HG03432 (cell line): ENCODE measurements around the gene DLG2.

Source experiments
- ATAC-seq: cut with Tn5 transposase; IDR thresholded peaks from one replicate; pipeline ENCODE4 v1.9.1; 2021; ENCODE audit warnings: mild to moderate bottlenecking, moderate library complexity; ENCODE audit not compliant: unreplicated experiment

DLG2 gene

DNA sequence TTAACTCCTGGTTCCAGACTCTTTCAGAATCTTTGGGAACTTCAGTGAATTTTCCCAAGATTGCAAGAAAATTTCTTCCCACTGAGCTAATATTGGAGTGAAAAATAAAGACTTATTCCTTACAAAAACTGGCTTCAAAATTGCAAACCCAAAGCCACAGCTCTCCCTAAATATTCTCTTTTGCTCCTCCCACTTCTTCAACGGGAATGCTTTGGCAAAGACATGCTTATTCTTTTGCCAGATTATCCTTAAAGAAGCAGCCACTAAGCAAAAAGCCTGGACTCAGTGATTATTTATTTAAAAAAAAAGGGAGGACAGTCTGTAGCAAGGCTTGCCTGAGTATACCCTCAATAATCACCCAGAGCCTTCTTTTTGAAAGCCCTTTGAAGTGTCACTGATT, 1438.6 kb downstream of the DLG2 start:
- ATAC-seq: no peak

DNA sequence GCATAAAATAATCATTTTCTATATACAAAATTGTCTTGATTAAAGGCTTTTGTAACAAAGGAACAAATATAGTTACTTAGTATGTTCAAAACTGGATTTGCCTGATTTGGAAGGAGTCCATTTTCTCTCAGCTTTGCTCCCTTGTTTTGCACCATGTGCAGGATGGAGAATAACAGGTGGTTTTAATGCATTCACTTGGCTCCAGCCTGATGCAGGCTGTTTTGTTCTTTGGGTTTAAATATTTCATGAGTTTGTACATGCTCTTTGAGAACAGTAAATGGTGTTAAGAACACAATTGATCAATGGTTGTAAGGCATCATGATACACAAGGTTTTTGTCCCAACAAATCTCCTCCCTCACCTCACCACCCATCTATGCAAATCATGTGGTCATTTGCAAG, 1454.1 kb downstream of the DLG2 start:
- ATAC-seq: no peak

DNA sequence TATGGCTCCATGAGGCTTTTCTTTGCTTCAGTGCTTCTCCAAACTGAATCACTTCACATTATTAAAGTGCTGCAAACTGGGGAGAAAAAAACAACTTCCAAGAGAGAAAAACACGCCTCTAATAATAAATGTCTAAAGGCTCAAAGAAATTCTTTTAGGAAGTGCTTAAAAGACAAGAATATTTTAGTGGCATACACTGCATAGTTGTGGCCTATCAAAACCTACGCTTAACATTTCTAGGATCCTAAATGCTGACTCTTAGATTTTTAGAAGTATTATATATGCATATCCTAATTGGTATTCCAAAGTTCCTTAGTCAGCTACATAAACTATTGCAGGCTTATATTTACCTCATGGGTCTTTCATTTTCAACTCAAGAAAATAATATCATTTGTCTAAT, 1462.0 kb downstream of the DLG2 start:
- no peak for ATAC-seq

DNA sequence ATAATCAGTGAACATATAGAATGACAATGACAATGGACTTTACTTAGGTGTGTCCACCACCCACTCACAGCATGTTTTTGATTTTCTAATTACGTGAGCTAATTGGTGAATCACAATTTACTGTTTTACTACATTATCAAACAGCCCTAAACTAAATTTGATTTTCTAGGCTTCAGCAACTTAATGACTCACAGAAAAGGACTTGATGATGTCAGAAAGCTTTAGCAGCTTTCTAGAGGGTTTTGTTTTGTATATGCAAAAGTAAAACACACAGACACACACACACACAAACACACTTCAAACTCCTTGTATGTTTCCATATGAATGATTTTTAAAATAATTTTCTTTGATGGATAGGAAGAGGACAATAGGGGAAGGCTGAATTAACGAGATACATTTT, 1462.4 kb downstream of the DLG2 start:
- no peak for ATAC-seq

DNA sequence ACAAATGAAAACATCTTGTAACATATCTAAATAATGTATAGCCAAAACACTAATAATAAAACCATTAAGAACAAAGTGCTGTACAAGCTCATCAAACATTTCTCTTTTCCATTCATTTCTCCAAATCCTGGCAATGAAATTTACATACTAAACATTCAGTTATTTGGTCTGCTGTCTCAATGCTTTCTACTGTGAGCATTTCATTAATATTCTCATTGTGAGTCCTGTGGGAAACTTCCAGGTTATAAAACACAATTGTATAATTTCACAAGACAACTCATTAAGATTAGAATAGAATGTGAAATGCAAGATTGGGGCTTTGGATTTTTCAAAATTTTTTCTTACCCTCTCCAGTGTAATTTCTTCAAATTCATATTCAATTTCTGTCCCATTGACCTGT, 1464.0 kb downstream of the DLG2 start:
- ATAC-seq: no peak

DNA sequence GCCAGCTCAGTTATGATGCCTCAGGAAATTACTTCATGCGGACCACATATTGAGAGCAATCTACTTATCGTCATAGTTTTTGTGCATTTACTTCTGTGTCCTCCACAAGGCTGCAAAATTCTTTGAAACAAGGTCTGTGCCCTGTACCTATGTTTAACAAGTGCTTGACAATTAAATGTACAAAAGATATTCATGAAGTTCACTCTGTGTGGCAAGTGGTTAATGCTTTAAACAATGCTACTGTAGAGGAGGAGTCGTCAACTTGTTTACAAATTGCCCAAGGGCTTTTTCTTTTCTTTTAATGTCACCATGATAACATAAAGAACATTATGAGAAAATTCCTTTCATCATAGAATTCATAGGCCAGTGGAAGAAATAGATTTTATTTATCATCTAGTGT, 1469.5 kb downstream of the DLG2 start:
- no peak for ATAC-seq

DNA sequence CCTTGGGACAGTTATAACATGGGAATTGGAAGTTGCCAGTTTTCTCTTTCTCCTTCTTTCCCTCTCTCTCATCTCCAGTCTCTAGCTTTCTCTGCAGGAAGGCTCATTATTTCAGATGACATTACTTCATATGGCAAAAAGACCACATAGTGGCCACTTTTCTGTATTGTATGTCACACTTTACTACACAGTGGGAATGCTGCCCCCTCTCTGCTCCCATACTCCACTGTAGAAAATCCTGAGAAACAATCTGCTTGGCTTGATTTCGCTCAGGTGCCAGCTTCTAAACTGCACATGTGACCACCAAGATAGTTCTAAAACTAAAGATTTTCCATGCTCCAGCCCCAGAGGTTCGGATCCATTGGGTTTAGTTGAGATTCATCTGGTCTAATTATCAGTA, 1480.3 kb downstream of the DLG2 start:
- no peak for ATAC-seq

DNA sequence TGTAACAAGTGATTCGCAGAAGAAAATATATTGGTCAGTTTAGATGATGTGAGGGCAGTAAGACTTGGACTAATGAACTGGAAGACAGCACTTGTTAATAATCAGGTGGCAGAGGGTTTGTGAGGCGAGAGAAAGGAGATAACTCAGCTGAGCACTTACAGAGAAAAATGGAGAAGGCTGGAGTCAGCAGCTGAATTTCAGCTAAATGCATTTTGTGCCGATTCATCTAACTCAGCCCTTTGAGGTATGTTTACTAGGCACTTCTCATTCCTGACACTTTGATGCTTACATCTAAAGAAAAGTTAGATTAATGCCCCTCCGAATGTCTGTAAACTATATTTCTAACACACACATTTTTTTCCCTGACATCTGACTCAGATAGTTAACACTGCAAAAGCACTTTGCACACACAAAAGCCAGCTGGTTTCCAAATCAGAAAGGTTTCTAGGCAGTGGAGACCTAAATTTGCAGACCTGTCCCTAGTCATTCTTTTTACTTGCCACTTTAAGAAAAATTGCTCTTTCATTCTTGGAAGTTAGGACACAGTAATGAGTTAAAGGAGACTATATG, 1481.4 kb downstream of the DLG2 start:
- ATAC-seq: no peak

DNA sequence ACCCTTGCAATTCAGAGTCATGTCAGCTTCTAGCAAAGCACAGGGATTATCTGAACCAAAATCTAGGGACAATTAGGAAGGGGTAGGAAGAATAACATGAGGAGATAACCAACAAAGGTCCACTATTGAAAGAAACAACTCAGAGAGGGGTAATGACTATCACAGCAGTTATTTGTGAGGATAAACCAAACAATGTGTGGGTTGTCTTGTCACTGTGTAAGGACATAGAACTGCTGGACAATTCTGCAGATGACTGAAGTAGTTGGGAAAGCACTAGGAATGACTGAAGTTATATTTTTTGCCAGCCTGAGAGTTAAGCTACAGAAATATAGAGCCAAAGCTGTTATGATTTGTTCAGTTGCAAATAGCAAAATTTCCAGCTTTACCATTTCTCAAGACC, 1482.6 kb downstream of the DLG2 start:
- ATAC-seq: no peak

DNA sequence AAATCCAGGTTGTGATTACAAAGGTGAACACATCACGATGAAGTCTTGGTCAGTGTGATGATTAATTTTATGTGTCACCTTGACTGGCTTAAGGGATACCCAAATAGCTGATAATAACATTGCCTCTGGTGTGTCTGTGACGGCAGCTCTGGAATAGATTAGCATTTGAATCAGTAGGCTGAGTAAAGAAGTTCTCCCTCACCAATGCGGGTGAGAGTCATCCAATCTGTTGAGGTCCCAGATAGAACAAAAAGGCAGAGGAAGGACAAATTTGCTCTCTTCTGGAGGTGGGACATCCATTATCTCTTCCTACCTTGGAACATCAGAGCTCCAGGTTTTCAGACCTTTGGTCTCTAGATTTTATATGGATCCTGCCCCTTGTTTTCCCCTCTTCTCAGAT, 1484.7 kb downstream of the DLG2 start:
- ATAC-seq: no peak

DNA sequence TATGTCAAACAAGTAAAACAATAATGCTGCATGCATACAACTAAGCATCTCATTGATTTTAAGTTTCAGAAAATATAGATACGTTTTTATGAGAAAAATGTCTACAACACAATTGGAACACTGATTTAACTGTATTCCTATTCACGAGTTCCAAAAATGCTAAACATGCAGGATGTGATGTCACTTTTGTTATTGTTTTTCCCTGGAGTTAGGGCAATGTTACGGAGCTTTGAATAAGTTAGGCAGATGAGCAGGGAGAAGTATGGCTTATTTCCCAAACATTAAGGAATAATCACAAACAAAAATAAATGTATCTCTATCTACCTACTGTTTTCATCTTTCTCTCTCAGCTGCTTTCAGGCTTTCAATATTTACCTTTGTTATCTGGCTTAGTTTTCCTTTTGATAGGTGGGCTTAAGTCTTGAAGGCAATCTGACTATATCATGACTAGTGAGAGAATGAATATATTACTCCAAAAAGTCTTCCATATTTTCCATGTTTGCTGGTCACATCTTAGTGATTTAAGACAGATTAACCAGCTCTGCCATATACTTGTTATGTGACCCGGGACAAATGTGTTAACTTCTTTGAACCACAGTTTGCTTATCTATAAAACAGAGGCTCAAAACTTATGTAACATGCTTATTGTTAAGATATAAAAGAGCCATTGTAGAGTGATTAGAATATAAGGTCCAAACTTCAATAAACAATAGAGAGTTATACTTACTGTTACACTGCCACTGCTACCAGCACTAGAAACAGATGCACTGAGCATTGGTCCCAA, 1486.6 kb downstream of the DLG2 start:
- ATAC-seq: no peak

DNA sequence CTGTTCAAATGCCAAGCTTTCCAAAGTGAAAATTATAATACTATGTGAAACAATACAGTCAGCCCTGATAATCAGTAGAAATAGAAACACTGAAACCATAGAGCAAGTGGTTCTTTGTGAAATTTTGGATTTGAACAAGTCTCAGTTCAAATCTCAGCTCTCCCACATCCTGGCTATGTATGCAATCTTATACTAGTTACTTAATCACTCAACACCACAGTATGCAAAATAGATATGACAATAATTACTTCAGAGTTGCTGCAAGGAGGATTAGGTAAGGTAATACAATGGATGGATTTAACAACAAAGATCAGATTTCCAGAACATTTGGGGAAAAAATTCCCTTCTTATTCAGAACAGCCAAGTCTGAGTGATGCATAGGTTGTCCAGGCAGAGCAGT, 1489.2 kb downstream of the DLG2 start:
- no peak for ATAC-seq

DNA sequence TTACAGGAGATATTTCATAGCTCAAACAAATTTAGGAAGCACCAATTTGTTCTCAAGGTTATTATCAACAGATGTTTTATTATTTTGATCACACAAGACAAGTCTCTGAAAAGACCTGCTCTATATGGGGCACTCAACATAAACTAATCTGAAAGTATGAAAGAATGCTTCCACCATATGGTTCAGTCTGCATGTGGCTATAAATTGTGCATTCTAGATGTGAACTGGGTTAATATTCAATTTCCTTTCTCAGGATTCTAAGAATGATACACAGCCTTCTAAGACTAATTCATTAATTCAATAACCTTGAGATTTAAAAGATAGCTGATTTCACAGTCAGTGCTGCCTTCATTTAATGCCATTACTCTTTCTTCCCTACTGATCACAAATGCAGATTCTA, 1489.6 kb downstream of the DLG2 start:
- no peak for ATAC-seq

DNA sequence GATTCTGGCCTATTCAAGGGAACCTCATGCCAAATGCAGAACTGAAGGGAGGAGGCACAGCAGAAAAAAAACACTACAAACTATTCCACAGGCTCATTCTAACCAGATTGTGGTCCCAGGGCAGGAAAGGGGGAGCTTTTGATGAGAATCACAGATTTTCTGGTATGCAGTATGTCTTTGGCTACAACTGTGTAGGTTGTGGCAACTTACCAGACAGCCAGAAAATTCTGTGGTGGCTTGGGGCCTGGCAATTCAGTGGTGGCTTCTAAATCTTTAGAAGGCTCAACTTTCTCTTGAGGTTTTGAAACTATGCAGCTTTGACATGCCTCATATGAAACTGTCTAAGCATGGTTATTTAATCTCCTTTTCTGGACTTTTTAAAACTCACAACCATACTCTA, 1490.2 kb downstream of the DLG2 start:
- no peak for ATAC-seq

DNA sequence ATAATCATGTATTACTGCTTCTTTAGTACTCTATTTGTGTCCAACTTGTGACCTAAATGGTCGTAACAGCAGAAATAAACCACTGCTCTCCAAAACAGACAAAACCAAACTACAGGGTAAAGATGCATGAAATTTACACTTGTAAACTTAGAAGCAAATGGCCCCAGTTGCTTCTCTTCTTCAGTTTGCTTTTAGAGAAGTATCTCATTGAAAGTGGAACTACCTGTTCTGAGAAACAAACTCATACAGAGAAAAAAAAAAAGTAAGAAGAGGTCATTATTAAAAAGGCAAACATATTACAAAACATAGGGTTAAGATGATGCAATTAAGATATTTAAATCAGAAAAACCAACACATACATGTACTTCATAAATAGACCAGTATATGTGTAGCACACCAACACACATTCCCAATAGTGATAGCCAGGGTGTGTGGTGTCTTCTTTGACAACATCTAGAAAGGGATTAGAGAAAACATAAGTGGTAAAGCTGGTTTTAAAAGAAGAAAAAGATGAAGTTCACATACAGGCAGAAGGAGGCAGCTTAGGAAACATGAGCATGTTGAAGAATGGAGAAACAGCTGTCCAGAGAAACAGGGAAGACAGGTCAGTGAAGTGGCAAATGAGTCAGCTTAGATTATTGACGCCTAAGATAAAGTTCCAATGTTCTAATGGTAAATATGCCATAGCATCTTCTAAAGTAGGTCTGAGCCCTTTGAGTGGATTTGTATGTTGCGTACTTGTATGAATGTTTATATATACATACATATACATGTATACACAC, 1496.3 kb downstream of the DLG2 start:
- no peak for ATAC-seq

DNA sequence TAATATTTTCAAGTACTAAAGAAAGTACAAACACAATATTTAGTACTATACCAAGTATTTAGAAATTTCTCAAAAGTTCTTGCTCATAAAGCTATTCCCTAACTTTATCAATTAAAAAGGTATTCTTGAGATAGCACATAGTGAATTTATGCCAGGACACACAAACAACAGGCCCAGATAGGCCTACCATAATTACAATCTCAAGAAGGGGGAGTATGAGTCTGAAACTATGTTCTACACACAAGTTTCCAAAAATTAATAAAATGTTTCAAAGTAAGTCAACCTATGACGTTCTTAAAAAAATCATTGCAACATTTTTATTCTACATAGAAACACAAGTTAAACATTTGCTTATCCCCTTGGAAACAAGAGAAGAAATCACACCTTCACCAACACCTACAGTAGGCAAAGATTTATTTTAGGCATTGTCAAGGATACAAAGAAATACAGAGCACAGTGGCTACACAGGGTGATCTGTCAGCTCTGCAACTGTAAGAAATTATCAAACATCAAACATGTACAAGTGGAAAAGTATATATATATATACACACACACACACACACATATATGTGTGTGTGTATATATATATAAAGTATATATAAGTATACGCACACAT, 1497.1 kb downstream of the DLG2 start:
- ATAC-seq: no peak

DNA sequence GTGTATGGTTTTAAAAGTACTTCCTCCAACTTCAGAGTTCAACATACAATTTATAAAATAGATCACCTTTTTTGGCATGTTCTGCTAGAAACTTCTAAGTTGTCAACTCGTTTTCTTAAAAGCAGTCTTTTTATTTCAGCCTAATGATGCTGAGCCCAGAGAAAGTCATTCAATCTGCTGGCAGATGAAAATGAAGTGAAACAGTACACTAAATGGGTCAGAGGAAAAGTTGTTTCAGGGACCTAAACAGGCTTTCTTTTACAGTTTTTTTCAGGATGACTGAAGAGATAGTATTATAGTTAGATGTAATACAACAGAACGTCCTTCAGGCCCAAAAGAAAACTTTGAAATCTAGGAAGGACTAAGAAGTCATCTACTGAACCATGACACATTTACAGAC, 1498.3 kb downstream of the DLG2 start:
- ATAC-seq: no peak

DNA sequence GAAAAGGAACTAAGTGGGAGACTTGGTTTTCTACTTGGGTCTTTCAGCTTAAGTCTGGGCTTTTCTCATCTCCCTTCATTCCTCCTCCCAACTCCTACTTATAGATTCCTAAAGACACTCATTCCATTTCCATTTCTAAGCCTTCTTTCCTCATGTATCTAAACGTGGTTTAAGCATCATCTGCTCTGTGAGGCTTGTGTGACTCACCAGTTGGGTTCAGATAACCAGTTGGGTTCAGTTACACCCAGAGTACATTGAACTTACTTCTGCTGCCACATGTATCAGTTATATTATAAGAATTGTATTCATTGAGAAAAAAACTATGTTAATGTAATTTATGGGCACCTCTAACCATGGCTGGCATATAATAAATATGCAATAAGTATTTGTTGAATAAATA, 1509.8 kb downstream of the DLG2 start:
- ATAC-seq: no peak

DNA sequence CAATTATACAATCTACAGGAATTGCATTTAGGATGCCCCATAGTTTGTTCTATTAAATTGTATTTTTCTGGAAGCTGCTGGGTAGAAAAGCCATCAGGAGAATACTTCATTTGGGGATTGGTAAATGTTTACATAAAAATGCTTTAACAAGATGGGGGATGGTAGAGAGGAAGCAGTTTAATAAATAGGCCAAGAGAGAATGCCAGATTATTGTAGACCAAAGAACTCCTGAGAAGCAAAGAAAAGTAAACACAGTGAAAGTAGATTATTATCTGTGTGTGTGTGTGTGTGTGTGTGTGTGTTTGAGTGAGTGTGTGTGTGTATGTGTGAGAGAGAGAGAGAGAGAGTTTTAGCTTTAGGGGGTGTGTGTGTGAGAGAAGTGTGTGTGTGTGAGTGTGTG, 1520.6 kb downstream of the DLG2 start:
- ATAC-seq: no peak

DNA sequence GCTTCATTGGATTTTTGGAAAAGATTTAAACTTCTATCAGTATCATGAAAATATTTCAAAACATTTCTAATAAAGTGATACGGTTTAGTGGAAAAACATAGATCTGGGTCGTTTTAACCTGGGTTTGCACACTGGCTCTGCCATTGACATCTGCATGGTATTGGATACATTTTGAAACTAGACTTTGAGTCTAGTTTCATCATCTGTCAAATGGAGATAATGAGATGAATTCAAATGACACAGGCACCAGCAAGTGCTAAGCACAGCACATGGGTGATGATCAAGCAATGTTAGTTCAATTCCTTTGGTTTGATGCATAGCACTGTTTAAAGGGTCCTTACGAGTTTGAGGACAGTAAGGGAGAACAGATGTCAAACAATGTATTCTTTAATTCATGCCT, 1522.0 kb downstream of the DLG2 start:
- no peak for ATAC-seq

DNA sequence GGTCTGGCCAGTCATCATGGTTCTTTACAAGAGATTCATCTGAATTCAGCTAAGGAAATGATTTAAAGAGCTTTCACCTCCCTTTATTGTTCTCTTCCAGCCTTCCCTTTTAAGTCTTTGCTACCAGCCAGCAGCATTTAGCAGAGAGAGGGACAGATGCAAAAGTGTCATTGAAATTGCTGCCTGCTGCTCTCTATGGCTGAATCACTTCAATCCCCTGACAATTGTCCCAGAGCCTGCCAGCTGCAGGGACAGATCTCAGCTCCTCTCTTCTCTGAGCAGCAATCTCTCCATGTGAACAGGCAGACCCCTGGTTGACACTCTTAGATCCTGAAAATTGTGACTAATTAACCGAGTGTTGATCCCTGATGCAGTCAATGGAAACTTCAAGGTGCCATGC, 1524.0 kb downstream of the DLG2 start:
- ATAC-seq: no peak

DNA sequence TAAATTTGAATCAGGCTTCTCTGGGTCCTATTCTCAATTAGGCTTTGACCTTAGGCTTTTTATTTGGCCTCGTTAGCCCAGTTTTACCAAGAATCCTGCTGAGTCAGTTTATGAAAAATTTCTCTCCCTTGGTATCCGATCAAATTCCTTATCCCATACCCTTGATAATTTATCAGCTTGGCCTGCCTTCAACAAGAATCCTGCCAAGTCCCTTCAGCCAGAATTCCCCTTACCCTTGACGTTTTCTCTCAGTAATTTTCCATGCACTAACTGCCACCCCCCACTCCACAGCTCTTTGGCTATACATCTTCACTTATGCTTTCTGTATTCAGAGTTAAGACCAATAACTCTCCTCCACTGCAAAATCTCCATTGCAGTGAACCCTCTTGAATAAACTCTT, 1530.0 kb downstream of the DLG2 start:
- no peak for ATAC-seq
